GM18505 (cell line): ENCODE measurements around the gene MEF2A.

Experiments
- ATAC-seq: cut with Tn5 transposase; IDR thresholded peaks from one replicate; pipeline ENCODE4 v1.9.1; 2021; ENCODE audit not compliant: unreplicated experiment
- POLR2A ChIP-seq: IDR thresholded peaks from 4 replicates; pipeline ENCODE4 v1.6.1; 2011; ENCODE audit warnings: borderline replicate concordance; ENCODE audit not compliant: insufficient read depth, insufficient read length; ENCODE audit errors: extremely low read depth

The MEF2A gene

GRCh38 chr15:99578809-99579208 is 13.0 kb downstream of the MEF2A start:
- TF ChIP-seq POLR2A: no peak
- no peak for ATAC-seq

- no peak for ATAC-seq
- no peak for TF ChIP-seq POLR2A
These were observed 14.3 kb downstream of the MEF2A start for GRCh38 chr15:99580076-99580475.

GRCh38 chr15:99582508-99582960 is 16.8 kb downstream of the MEF2A start:
- TF ChIP-seq POLR2A: no peak
- no peak for ATAC-seq

DNA sequence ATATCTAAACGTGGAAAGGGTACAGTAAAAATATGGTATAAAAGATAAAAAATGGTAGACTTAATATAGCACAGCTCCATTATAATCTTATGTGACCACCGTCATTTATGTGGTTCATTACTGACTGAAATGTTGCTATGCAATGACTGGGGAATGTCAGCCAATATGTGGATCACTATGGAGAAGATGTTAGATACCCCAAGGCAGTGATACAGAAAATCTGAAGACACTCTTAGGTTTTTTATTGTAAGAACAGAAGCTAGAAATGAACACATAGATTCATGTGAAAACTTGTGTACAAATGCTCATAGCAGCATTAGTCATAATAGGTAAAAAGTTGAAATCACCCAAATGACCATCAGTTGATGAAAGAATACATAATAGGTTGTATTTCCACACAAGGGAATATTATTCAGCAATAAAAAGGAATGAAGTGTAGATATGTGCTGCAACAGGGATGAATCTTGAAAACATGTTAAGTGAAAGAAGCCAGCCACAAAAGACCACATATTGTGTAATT is 18.4 kb downstream of the MEF2A start:
- TF ChIP-seq POLR2A: no peak
- ATAC-seq: no peak

DNA sequence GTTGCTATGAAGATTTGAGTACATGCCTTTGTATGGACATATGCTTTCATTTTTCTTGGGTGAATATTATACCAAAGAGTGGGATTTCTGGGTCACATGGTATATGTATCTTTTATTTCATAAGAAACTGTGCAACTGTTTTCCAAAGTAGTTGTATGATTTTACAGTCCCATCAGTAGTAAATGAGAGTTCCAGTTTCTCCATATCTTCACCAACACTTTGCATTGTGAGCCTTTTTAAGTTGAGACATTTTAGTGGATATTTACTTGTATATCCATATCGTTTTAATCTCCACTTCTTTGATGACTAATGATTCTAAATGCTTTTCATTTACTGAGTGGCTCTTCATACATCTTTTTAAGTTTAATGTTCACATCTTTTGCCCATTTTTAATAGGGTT is 20.3 kb downstream of the MEF2A start:
- no peak for TF ChIP-seq POLR2A
- ATAC-seq: no peak

GRCh38 chr15:99589801-99590200 is 24.0 kb downstream of the MEF2A start:
- no peak for TF ChIP-seq POLR2A
- ATAC-seq: no peak

GRCh38 chr15:99590913-99591646 is 25.3 kb downstream of the MEF2A start:
- no peak for ATAC-seq

GRCh38 chr15:99592145-99592791 is 26.5 kb downstream of the MEF2A start:
- ATAC-seq: no peak
- TF ChIP-seq POLR2A: no peak

More at GRCh38 chr15:99590913-99591646, 25.3 kb downstream of the MEF2A start:
- TF ChIP-seq POLR2A: no peak

DNA sequence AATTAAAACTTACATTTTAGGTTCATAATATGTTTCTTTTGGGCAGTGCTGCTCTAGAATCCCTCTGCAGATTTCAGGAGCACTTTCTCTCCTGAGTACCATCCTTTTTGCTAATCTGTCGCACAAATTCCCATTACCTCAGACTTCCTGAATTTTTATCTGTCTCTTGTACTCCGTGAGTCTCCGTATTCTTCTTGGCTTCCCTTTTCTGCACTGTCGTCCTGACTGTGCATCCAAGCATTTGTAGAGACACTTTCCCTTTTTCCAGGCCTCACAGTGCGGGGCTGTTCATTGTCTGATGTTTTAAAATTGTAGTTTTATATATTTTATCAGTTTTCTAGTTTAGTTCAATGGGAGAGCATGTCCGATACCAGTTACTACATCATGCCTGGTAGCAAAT is 27.3 kb downstream of the MEF2A start:
- no peak for ATAC-seq
- no peak for TF ChIP-seq POLR2A

DNA sequence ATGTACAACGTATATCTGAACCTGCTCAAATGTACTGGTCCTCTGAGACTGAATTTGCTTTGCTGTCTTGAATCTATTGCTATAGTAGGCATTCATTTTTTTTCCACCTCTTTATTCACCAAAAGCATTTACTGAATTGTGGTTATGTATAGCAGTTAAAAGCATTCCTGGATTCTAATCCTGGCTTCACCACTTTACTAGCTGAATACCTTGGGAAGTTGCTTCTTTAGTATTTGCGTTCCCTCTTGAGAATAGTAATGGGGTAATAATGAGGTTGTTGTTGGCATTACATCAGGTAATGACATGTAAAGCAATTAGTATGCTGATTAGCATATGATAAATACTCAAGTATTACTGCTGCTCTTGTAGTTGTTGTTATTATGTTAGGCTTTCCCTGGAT is 29.1 kb downstream of the MEF2A start:
- TF ChIP-seq POLR2A: no peak
- no peak for ATAC-seq

DNA sequence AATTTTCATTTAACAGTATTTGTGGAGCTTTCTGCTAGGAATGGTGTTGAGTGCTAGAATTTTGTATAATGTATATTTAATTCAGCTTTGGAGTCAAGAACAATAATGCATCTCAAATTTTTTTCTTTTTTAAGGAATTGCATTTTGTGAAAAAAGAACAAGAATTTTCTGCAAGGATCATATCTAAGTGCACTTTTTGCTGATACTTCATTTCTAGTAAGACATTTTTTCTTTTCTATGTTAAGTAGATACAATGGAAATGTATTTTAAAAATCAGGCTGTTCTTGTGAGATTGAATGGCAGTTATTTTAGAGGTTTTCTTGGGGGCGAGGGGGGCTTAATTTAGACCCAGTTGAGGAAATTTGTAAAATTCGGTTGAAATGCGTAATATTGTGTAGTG is 32.5 kb downstream of the MEF2A start:
- TF ChIP-seq POLR2A: no peak
- no peak for ATAC-seq

GRCh38 chr15:99603828-99604227 is 38.0 kb downstream of the MEF2A start:
- ATAC-seq: no peak
- TF ChIP-seq POLR2A: no peak

DNA sequence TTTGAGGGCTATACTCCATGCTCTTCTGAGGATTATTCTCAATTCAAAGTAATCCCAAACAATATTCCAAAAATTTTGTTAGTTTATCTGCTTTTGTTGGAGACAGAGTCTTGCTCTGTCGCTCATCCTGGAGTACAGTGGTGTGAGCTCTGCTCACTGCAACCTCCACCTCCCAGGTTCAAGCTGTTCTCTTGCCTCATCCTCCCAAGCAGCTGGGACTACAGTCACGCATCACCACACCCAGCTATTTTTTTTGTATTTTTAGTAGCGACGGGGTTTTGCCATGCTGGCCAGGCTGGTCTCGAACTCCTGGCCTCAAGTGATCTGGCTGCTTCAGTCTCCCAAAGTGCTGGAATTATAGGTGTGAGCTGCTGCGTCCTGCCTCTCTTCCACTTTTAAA is 39.1 kb downstream of the MEF2A start:
- TF ChIP-seq POLR2A: no peak
- no peak for ATAC-seq

- TF ChIP-seq POLR2A: no peak
- no peak for ATAC-seq
These were observed 39.7 kb downstream of the MEF2A start for GRCh38 chr15:99605490-99605931.
